Activated naive CD4-positive, alpha-beta T cell (primary cell): ENCODE data around the gene HBA1.
"Not testable (repeated sequence)": the region's sequence is repeated elsewhere in the genome, so short reads cannot be mapped to it uniquely, and the experiment has no call there.

Source experiments
- DNase-seq, 4 experiments: peaks; one replicate each; lab custom pipeline; 2025; lab: John Stamatoyannopoulos, UW

The HBA1 gene

DNA sequence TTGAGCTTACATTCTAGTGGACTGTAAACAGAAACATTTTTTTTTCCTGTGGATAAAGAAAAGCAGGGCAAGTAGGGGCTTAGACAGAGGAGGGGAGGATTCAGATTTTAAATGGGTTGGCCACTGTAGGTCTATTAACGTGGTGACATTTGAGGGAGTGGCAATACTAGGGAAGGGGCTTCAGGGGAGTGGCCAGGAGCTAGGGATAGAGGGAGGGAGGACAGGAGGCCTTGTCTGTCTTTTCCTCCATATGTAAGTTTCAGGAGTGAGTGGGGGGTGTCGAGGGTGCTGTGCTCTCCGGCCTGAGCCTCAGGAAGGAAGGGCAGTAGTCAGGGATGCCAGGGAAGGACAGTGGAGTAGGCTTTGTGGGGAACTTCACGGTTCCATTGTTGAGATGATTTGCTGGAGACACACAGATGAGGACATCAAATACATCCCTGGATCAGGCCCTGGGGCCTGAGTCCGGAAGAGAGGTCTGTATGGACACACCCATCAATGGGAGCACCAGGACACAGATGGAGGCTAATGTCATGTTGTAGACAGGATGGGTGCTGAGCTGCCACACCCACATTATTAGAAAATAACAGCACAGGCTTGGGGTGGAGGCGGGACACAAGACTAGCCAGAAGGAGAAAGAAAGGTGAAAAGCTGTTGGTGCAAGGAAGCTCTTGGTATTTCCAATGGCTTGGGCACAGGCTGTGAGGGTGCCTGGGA, 17.2 kb upstream of the HBA1 start:
- DNase-seq, result no peak

DNA sequence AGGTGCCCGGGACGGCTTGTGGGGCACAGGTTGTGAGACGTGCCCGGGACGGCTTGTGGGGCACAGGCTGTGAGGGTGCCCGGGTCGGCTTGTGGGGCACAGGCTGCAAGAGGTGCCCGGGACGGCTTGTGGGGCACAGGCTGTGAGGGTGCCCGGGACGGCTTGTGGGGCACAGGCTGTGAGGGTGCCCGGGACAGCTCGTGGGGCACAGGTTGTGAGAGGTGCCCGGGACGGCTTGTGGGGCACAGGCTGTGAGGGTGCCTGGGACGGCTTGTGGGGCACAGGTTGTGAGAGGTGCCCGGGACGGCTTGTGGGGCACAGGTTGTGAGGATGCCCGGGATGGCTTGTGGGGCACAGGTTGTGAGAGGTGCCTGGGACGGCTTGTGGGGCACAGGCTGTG, 16.2 kb upstream of the HBA1 start:
- DNase-seq, result not testable (repeated sequence)

DNA sequence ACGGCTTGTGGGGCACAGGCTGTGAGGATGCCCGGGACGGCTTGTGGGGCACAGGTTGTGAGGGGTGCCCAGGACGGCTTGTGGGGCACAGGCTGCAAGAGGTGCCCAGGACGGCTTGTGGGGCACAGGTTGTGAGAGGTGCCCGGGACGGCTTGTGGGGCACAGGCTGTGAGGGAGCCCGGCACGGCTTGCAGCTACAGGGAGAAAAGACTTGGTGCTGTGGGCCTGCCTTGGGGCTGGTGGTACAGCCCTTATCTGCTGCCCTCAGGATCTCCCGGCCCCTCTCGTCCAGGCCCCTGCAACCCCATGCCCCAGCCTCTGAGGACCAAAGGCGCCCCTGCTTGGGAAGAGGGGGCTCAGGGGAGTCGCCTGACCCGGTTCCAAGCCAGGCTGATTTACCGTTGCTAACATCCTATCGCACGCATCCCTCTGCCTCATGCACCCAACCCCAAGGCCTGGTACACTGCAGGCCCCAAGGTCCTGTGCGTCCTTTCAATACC, 15.7 kb upstream of the HBA1 start:
- no peak for DNase-seq

DNA sequence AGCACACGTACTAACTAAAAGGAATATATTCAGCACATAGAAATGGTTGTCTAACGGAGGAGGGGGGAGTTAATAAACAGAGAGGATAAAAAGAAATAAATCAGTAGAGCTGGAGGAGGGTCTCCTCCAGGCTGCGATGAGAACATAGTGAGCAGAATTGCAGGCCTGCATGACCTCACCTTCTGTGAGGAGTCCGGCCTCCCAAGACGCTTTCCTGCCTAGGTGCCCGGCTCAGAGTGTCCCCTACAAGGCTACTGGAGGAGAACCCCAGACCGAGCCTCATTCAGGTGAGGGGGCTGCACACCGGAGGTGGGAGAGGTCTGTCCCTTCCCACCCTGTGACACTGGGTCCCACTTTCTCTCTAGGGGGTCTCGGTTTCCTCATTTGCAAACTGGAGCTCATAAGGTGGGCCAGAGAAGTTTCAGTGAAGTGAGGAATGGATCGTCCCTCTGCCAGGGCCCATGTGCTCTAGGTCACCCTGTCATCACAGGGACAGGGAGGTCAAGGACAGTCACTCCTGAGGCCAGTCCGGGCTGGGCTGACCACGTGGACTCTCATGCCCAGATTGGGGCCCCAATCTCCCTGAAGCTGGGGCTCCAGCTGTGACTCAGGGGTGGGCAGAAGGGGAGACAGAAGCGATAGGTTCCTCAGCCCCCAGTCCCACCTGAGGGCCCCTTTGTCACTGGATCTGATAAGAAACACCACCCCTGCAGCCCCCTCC, 14.0 kb upstream of the HBA1 start:
- no peak for DNase-seq

DNA sequence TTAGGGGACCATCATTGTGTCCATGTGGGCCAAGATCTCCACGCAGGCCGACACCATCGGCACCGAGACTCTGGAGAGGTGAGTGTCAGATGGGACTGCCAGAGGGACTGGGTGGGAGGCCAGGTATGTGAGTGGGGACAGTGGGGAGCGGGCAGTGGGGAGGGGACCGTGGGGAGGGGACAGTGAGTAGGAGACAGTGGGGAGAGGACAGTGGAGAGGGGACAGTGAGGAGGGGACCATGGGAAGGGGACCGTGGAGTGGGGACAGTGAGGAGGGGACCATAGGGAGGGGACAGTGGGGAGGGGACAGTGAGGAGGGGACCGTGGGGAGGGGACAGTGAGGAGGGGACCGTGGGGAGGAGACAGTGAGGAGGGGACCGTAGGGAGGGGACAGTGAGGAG, 13.3 kb upstream of the HBA1 start:
- not testable (repeated sequence) for DNase-seq

DNA sequence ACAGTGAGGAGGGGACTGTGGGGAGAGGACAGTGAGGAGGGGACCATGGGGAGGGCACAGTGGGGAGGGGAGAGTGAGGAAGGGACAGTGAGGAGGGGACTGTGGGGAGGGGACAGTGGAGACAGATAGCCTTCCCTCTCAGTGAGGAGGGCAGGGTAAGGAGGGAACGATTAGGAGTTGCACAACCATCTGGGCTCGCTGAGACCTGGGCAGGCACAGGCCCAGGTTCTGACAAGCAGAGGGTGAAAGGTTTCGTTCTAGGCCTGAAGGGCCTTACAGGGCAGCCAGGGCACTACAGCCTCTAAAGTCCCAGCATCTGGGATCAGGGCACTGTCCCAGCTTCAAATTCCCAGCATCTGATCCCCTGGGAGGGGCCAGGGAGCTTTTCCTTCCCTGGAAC, 12.8 kb upstream of the HBA1 start:
- DNase-seq, result not testable (repeated sequence)

DNA sequence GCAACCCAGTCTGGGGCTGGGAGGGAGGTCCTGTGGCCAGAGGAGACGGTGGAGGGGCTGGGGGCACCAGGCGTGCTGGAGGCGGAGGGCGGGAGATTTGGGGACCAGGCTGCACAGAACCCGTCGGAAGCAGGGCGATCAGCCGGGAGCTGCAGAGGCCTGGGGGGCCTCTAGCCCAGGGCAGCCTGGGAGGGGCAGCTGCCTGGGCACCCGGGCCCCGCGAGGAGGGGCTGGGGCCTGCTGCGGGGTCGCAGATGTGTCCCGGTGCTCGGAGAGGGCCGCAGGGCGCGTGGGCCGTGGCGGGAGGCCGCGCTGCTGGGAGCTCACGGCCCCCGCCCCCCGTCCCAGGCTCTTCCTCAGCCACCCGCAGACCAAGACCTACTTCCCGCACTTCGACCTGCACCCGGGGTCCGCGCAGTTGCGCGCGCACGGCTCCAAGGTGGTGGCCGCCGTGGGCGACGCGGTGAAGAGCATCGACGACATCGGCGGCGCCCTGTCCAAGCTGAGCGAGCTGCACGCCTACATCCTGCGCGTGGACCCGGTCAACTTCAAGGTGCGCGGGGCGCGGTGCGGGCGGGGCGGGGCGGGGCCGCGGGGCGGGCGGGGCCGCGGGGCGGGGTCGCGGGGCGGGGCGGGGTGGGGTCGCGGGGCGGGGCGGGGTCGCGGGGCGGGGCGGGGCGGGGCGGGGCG, 12.2 kb upstream of the HBA1 start:
- DNase-seq, result not testable (repeated sequence)

DNA sequence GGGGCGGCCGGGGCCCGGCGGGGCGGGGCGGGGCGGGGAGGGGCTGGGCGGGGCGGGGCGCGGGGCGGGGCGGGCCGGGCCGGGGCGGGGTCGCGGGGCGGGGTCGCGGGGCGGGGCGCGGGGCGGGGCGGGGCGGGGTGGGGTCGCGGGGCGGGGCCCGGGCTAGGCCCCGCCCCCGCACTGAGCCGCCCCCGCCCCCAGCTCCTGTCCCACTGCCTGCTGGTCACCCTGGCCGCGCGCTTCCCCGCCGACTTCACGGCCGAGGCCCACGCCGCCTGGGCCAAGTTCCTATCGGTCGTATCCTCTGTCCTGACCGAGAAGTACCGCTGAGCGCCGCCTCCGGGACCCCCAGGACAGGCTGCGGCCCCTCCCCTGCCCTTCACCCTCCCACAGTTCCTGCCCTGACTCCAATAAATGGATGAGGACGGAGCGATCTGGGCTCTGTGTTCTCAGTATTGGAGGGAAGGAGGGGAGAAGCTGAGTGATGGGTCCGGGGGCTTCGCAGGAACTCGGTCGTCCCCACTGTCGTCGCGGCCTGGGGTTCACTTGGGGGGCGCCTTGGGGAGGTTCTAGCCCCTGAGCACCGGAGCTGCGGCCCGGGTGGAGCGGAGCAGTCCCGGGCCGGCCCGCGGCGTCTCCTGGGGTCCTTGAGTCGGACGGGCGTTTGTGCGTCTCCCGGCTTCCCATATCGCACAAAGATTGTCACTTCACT, 11.5 kb upstream of the HBA1 start:
- no peak for DNase-seq

DNA sequence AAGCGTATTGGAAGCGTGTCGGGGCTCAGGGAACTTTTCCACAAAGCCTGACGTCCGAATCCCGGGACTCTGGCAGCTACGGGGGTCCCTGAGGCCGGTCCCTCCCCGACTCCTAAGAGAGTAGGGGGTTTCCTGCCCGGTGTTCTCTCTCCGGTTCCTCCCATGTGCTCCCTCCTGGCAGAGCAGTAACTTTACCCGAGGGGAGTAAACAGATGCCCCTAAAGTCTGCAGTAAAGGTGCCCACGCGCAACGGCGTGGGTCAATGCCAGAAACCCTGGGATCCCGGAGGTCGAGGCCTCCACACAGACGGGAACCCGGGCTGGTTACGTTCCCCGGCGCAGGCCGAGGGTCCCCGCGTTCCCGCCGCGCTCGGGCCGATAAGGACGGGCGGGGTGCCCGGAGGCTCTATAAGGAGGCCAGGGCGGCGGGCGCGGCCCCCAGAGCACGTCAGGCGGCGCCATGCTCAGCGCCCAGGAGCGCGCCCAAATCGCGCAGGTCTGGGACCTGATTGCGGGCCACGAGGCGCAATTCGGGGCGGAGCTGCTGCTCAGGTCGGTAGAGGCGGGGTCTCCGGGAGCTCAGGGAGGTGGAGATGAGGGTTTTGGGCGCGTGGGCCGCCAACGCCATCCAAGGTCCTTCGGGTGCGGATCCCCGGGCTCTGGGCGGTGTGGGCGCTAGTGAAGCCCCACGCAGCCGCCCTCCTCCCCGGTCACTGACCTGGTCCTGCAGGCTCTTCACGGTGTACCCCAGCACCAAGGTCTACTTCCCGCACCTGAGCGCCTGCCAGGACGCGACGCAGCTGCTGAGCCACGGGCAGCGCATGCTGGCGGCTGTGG, 10.7 kb upstream of the HBA1 start, which contains the start of gene HBM:
HBM (plus strand) TSS at position 440 of the 836 bp plus-strand sequence; CDS start at position 460, 20 bp downstream.
- DNase-seq, result no peak

DNA sequence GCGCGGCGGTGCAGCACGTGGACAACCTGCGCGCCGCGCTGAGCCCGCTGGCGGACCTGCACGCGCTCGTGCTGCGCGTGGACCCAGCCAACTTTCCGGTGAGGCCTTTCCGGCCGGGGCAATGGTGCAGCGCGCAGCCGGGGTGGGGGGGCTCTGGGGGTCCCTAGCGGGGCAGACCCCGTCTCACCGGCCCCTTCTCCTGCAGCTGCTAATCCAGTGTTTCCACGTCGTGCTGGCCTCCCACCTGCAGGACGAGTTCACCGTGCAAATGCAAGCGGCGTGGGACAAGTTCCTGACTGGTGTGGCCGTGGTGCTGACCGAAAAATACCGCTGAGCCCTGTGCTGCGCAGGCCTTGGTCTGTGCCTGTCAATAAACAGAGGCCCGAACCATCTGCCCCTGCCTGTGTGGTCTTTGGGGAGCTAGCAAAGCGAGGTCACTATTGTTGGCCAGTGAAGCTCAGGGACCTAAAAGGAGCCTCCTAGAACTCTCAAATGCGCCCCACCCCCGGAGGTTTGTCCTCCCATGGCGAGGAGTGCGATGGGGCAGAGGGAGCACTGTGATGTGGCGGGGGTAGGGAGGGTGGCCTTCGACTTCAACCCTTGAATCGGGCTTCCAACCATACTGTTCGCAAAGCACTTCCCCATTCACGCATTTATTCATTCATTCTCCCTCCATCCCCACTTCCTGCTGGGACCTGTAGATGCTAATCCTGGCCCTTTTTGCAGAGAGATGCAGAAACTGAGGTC, 9.9 kb upstream of the HBA1 start:
- DNase-seq, result no peak

DNA sequence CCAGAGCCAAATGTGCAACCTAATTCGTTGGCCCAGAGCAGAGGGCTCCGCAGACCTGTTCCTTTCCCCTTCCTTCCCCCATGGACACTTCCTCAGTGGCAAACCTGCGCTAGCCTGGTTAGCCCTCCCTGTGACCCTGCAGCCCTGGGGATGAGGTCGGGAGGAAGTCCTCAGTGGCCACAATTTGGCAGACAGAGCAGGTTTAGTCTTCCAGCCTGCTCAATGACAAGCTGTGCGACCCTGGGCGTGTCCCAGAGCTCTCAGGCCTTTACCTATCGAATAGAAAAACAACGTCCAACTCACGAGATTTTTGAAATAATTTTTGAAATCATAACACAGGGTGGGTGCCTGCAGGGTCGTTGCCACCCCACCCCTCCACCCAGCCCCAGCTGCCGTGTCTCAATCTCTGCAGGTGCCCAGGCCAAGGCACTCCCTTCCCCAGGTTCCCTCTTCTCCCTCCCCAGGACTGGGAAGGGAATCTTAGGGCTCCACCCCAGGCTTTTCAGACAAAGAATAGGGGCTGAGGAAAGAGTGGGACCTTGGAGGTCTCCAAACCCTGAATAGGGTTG, 9.3 kb upstream of the HBA1 start:
- no peak for DNase-seq

DNA sequence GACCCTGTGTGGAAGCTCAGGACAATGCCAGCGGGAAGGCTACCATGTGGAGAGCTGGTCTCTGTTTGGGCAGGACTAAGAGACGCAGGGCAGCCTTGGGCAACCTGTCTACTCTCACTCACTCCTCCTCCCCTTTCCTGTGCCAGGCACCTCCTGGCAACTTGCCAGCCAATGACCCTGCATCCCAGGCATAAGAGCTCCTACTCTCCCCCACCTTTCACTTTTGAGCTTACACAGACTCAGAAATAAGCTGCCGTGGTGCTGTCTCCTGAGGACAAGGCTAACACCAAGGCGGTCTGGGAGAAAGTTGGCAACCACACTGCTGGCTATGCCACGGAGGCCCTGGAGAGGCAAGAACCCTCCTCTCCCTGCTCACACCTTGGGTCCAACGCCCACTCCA, 8.1 kb upstream of the HBA1 start:
- DNase-seq, result no peak

DNA sequence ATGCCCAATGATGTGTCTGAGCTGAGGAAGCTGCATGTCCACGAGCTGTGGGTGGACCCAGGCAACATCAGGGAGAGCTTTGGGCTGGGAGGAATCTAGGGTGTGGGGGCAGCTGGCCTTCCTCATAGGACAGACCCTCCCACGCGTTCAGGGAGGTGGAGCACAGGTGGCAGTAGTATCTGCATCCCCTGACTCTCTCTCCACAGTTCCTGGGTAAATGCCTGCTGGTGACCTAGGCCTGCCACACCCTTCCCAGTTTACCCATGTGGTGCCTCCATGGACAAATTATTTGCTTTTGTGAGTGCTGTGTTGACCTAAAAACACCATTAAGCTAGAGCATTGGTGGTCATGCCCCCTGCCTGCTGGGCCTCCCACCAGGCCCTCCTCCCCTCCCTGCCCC, 7.5 kb upstream of the HBA1 start:
- no peak for DNase-seq

DNA sequence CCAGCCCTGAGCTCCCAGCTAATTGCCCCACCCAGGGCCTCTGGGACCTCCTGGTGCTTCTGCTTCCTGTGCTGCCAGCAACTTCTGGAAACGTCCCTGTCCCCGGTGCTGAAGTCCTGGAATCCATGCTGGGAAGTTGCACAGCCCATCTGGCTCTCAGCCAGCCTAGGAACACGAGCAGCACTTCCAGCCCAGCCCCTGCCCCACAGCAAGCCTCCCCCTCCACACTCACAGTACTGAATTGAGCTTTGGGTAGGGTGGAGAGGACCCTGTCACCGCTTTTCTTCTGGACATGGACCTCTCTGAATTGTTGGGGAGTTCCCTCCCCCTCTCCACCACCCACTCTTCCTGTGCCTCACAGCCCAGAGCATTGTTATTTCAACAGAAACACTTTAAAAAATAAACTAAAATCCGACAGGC, 6.4 kb upstream of the HBA1 start:
- DNase-seq, result not testable (repeated sequence)

DNA sequence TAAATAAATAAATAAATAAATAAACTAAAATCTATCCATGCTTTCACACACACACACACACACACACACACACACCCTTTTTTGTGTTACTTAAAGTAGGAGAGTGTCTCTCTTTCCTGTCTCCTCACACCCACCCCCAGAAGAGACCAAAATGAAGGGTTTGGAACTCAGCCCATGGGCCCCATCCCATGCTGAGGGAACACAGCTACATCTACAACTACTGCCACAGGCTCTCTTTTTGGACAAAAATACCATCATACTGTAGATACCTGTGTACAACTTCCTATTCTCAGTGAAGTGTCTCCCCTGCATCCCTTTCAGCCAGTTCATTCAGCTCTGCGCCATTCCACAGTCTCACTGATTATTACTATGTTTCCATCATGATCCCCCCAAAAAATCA, 5.7 kb upstream of the HBA1 start:
- DNase-seq, result no peak

DNA sequence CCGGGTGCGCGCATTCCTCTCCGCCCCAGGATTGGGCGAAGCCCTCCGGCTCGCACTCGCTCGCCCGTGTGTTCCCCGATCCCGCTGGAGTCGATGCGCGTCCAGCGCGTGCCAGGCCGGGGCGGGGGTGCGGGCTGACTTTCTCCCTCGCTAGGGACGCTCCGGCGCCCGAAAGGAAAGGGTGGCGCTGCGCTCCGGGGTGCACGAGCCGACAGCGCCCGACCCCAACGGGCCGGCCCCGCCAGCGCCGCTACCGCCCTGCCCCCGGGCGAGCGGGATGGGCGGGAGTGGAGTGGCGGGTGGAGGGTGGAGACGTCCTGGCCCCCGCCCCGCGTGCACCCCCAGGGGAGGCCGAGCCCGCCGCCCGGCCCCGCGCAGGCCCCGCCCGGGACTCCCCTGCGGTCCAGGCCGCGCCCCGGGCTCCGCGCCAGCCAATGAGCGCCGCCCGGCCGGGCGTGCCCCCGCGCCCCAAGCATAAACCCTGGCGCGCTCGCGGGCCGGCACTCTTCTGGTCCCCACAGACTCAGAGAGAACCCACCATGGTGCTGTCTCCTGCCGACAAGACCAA, 4.0 kb upstream of the HBA1 start, which contains the start of gene HBA2:
HBA2 (plus strand) TSS at position 503 of the 568 bp plus-strand sequence; CDS start at position 540, 37 bp downstream.
- DNase-seq, result not testable (repeated sequence)

DNA sequence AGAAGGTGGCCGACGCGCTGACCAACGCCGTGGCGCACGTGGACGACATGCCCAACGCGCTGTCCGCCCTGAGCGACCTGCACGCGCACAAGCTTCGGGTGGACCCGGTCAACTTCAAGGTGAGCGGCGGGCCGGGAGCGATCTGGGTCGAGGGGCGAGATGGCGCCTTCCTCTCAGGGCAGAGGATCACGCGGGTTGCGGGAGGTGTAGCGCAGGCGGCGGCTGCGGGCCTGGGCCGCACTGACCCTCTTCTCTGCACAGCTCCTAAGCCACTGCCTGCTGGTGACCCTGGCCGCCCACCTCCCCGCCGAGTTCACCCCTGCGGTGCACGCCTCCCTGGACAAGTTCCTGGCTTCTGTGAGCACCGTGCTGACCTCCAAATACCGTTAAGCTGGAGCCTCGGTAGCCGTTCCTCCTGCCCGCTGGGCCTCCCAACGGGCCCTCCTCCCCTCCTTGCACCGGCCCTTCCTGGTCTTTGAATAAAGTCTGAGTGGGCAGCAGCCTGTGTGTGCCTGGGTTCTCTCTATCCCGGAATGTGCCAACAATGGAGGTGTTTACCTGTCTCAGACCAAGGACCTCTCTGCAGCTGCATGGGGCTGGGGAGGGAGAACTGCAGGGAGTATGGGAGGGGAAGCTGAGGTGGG, 3.1 kb upstream of the HBA1 start:
- not testable (repeated sequence) for DNase-seq

DNA sequence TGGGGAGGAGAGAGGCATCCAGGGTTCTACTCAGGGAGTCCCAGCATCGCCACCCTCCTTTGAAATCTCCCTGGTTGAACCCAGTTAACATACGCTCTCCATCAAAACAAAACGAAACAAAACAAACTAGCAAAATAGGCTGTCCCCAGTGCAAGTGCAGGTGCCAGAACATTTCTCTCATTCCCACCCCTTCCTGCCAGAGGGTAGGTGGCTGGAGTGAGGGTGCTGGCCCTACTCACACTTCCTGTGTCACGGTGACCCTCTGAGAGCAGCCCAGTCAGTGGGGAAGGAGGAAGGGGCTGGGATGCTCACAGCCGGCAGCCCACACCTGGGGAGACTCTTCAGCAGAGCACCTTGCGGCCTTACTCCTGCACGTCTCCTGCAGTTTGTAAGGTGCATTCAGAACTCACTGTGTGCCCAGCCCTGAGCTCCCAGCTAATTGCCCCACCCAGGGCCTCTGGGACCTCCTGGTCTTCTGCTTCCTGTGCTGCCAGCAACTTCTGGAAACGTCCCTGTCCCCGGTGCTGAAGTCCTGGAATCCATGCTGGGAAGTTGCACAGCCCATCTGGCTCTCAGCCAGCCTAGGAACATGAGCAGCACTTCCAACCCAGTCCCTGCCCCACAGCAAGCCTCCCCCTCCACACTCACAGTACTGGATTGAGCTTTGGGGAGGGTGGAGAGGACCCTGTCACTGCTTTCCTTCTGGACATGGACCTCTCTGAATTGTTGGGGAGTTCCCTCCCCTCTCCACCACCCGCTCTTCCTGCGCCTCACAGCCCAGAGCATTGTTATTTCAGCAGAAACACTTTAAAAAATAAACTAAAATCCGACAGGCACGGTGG, 2.3 kb upstream of the HBA1 start:
- not testable (repeated sequence) for DNase-seq
